HepG2 (cell line): ENCODE measurements around the gene PARP6. TPM values are rescaled to one million over a fixed set of nuclear protein-coding genes. Genes with fewer than 3 reads are reported as not detected.

ENCODE experiments used
- ATAC-seq: fragments of 200-7000 bp; cut with Tn5 transposase; 3 replicates; pipeline ENCODE4 v1.9.1; 2020; ENCODE audit warnings: mild to moderate bottlenecking, moderate library complexity
- BruUV-seq: library from RNA; stranded (reverse); fragments of 400-500 nt; replicated peaks from 2 replicates; lab custom pipeline; 2021; lab: Mats Ljungman, UMichigan
- CTCF ChIA-PET: fragments of 300-600 bp; formaldehyde crosslinking; extraction: SDS; loops from one replicate; lab custom pipeline; 2021; ENCODE audit warnings: low total read pairs, inconsistent platforms, low intra/inter-chr PET ratio; lab: Yijun Ruan, JAX
- POLR2A ChIA-PET: fragments of 350-600 bp; sonication (Branson Sonifier 250); formaldehyde crosslinking; loops from one replicate; lab custom pipeline; 2020; ENCODE audit warnings: antibody characterized with exemption, inconsistent platforms; lab: Yijun Ruan, JAX
- DNase-seq: peaks from one replicate; pipeline ENCODE4 v3.0.0-alpha.2; 2015; ENCODE audit warnings: low spot score
- FAIRE-seq: peaks from 3 replicates; lab custom pipeline; 2011; peaks lifted over from hg19 to GRCh38; lab: Jason Lieb, UNC
- H2AFZ ChIP-seq: one replicate; pipeline ENCODE4 v1.6.1; 2011; ENCODE audit warnings: low read length, inconsistent platforms
- H3K27ac ChIP-seq: fragments of 300-600 bp; 3 replicates; pipeline ENCODE4 v1.8.0; 2011; ENCODE audit warnings: mixed run types, mild to moderate bottlenecking, mixed read lengths, low read length, inconsistent platforms; ENCODE audit not compliant: insufficient read depth; ENCODE audit errors: extremely low read length
- H3K27me3 ChIP-seq, 2 experiments: fragments of 200-600 bp in 1 of 2; 2 replicates in 1 of 2; 3 replicates in 1 of 2; pipeline versions ENCODE4 v1.6.0 to v1.8.0; 2011; ENCODE audit warnings: low read length in 2 of 2, mild to moderate bottlenecking in 2 of 2, moderate library complexity in 2 of 2, inconsistent platforms in 1 of 2; ENCODE audit not compliant: insufficient read depth in 2 of 2, control insufficient read depth in 1 of 2
- H3K36me3 ChIP-seq, 2 experiments: fragments of 200-600 bp in 1 of 2; replicated peaks in 1 of 2; 2 replicates in 1 of 2; 3 replicates in 1 of 2; pipeline versions ENCODE4 v1.5.1 to v1.8.0; 2011; ENCODE audit warnings: low read length in 2 of 2, inconsistent platforms in 1 of 2; ENCODE audit not compliant: insufficient read depth in 2 of 2, control insufficient read depth in 1 of 2
- H3K4me1 ChIP-seq: 2 replicates; pipeline ENCODE4 v1.5.1; 2012; ENCODE audit warnings: low read length, inconsistent platforms; ENCODE audit not compliant: insufficient read depth
- H3K4me2 ChIP-seq: 2 replicates; pipeline ENCODE4 v1.6.0; 2011; ENCODE audit warnings: low read depth, low read length, inconsistent platforms
- H3K4me3 ChIP-seq, 3 experiments: fragments of 200-600 bp in 1 of 3; sonication (generic), shearing (Covaris generic) in 1 of 3; replicated peaks in 1 of 3; 2 replicates each; pipeline ENCODE4 v1.5.1; 2011 to 2016; ENCODE audit warnings: low read length in 3 of 3, inconsistent platforms in 2 of 3, low read depth in 2 of 3, mild to moderate bottlenecking in 2 of 3, control low read depth in 1 of 3, mixed read lengths in 1 of 3; ENCODE audit not compliant: insufficient read depth in 1 of 3
- H3K79me2 ChIP-seq: one replicate; pipeline ENCODE4 v1.6.1; 2011; ENCODE audit warnings: low read length, inconsistent platforms; ENCODE audit not compliant: insufficient read depth
- H3K9ac ChIP-seq: 2 replicates; pipeline ENCODE4 v1.6.0; 2011; ENCODE audit warnings: mild to moderate bottlenecking, low read depth, low read length, inconsistent platforms; ENCODE audit not compliant: insufficient read depth
- H3K9me3 ChIP-seq: 2 replicates; pipeline ENCODE4 v1.5.1; 2012; ENCODE audit warnings: mild to moderate bottlenecking, low read length
- H4K20me1 ChIP-seq: 2 replicates; pipeline ENCODE4 v1.6.0; 2011; ENCODE audit warnings: inconsistent platforms, mild to moderate bottlenecking, low read length, moderate library complexity; ENCODE audit not compliant: insufficient read depth
- ATF7 ChIP-seq, 2 experiments: fragments of 450-650 bp in 1 of 2; sonication (generic) in 1 of 2; formaldehyde crosslinking in 1 of 2; IDR thresholded peaks; 2 replicates each; pipeline versions ENCODE4 v1.4.0 to v1.6.1; 2016 to 2020; ENCODE audit warnings: antibody characterized with exemption in 1 of 2, mild to moderate bottlenecking in 1 of 2, missing genetic modification reagents in 1 of 2
- PRDM10 ChIP-seq: sonication (generic); formaldehyde crosslinking; IDR thresholded peaks from 2 replicates; pipeline ENCODE4 v1.4.0; 2020; ENCODE audit warnings: low read depth, missing genetic modification reagents
- REST ChIP-seq, 2 experiments: IDR thresholded peaks; 2 replicates each; pipeline ENCODE4 v1.6.1; 2011 to 2012; ENCODE audit warnings: low read length in 2 of 2, borderline replicate concordance in 1 of 2, low read depth in 1 of 2, mild to moderate bottlenecking in 1 of 2, moderate library complexity in 1 of 2
- RFX1 ChIP-seq: fragments of 450-650 bp; IDR thresholded peaks from 2 replicates; pipeline ENCODE4 v1.6.1; 2017
- ZNF138 ChIP-seq: sonication (generic); formaldehyde crosslinking; IDR thresholded peaks from 2 replicates; pipeline ENCODE4 v1.5.0; 2020; ENCODE audit warnings: mild to moderate bottlenecking, low read depth, missing genetic modification reagents
- ZNF235 ChIP-seq: sonication (generic); formaldehyde crosslinking; IDR thresholded peaks from 2 replicates; pipeline ENCODE4 v1.8.1; 2023; ENCODE audit warnings: mild to moderate bottlenecking, missing genetic modification reagents, borderline replicate concordance
- in situ Hi-C: cut with HindIII; loops from 2 replicates; pipeline ENCODE4 v1.10.0; 2017; ENCODE audit warnings: low pct_unique_long_range_greater_than_20kb; ENCODE audit not compliant: extremely low pct_ligation_motif_present
- intact Hi-C: fragments of 100-400 bp; cut with micrococcal nuclease; formaldehyde crosslinking; loops from one replicate; pipeline ENCODE4 v1.10.0; 2022; ENCODE audit not compliant: unreplicated experiment
- polyA plus RNA-seq, 8 experiments: library from polyadenylated mRNA; depleted of rRNA in 3 of 8; stranded (reverse) in 7 of 8; unstranded in 1 of 8; fragments of >200 nt; fragmentation: Illumina TruSeq in 4 of 8; extraction: Trizol in 4 of 8; gene quantifications; 2 replicates each; pipeline versions ENCODE4 v1.2.1 to v1.2.3, GENCODE V29; 2011 to 2016; ENCODE audit warnings: low read depth in 4 of 8, missing spikeins in 1 of 8, mixed read lengths in 1 of 8; ENCODE audit not compliant: insufficient read depth in 1 of 8
- total RNA-seq, 5 experiments: library from RNA; depleted of rRNA; stranded (reverse); fragments of >200 nt; fragmentation: Illumina TruSeq; extraction: Trizol; gene quantifications; 2 replicates each; pipeline ENCODE4 v1.2.3, GENCODE V29; 2016; ENCODE audit warnings: low read depth in 1 of 5

The PARP6 gene
- total and polyA plus RNA-seq, 2 of the 13 experiments (the other 11 are each of a cell fraction or from before 2014, with no cell fraction given) = 0.22 to 0.87 TPM

GRCh38 chr15:72242775-72243370, 29.5 kb downstream of the PARP6 start (continued):
- TF ChIP-seq REST (IDR thresholded peaks at IDR 0.05; ENCODE audit: borderline replicate concordance in 1 of 2, low read depth in 1 of 2, low read length in 2 of 2) = no peak
- TF ChIP-seq RFX1 = no peak
- TF ChIP-seq ZNF235 = no peak
- TF ChIP-seq ZNF138 (CRISPR knock-in tag) = no peak

GRCh38 chr15:72239652-72240051, 32.7 kb downstream of the PARP6 start:
- Histone ChIP-seq H4K20me1 (no peaks in the 10 kb centered on the region), H3K36me3 (no peaks in the 10 kb centered on the region), H3K4me1 (peaks cover 43% of the 10 kb centered on the region), H3K9me3 (no peaks in the 10 kb centered on the region), H3K27ac (no peak overlapping the region), H3K4me3 (no peak overlapping the region), H2AFZ (no peak overlapping the region)
- no TSS peak for BruUV-seq
- CTCF ChIA-PET = no interaction called here
- ATAC-seq = no peak
- POLR2A ChIA-PET = no interaction called here
- intact Hi-C loops = no loop called here
- no peak for TF ChIP-seq PRDM10 (CRISPR knock-in tag)
- TF ChIP-seq ATF7 (IDR thresholded peaks at IDR 0.05) = peak; percentile 57; the same call in 1 of the 2 replicates
- TF ChIP-seq ATF7 (CRISPR knock-in tag; IDR thresholded peaks at IDR 0.05) = no peak
- TF ChIP-seq, all 625 proteins: peak for 1
- DNase-seq (no peak), FAIRE-seq (no peak)
- no peak overlapping the region for H3K4me2 ChIP-seq
- H3K27me3 ChIP-seq = peaks cover 0 to 6% of the 10 kb centered on the region in 2 experiments; a peak in 2 of 5 replicates
- no peak overlapping the region for H3K9ac ChIP-seq
- in situ Hi-C loops = no loop called here
- no peaks in the 10 kb centered on the region for H3K79me2 ChIP-seq
